Measurements from ENCODE around the gene CDIP1. TPM values are rescaled to one million over a fixed set of nuclear protein-coding genes. Genes with fewer than 3 reads are reported as not detected.

CDIP1 gene
- total and polyA plus RNA-seq, 4 donors, result 4.4 to 18.6 (median 12.0) TPM

- H3K9me3 ChIP-seq (ENCODE audit: control insufficient read depth in 4 of 4, low read length in 3 of 4), result no peaks in the 10 kb centered on the region
Measured at GRCh38 chr16:4523686-4524085, 14.9 kb downstream of the CDIP1 start.

More at GRCh38 chr16:4523686-4524085, 14.9 kb downstream of the CDIP1 start:
- Histone ChIP-seq H3K27ac (ENCODE audit: low read depth in 1 of 2, low read length in 2 of 2) (no peak overlapping the region), H3K36me3 (ENCODE audit: control insufficient read depth in 4 of 4, insufficient read depth in 3 of 4, low read depth in 1 of 4, low read length in 3 of 4) (peaks cover 0 to 3% (median 1%) of the 10 kb centered on the region in 4 donors), H3K9ac (ENCODE audit: low read depth in 1 of 2, low read length in 2 of 2) (no peak overlapping the region), H3K4me3 (ENCODE audit: low read depth in 1 of 3, low read length in 3 of 3) (no peak overlapping the region), H3K4me1 (ENCODE audit: control insufficient read depth in 4 of 4, insufficient read depth in 4 of 4, low read length in 3 of 4) (peaks cover 0 to 4% (median 0%) of the 10 kb centered on the region in 4 donors), H3K27me3 (ENCODE audit: control insufficient read depth in 4 of 4, insufficient read depth in 4 of 4, low read length in 3 of 4) (no peaks in the 10 kb centered on the region)
- WGBS, result over 99% methylated on average over 4 of the region's 4 CpGs
- DNase-seq (ENCODE audit: low spot score), result no peak
- no peak for TF ChIP-seq TAF1 (conservative IDR thresholded peaks at IDR 0.05)
- TF ChIP-seq HNF4A (conservative IDR thresholded peaks at IDR 0.05), result no peak
- TF ChIP-seq GABPA (IDR thresholded peaks at IDR 0.05 in 1 of 2, conservative IDR thresholded peaks at IDR 0.05 in 1 of 2), result no peak
- TF ChIP-seq, protein P1, sequence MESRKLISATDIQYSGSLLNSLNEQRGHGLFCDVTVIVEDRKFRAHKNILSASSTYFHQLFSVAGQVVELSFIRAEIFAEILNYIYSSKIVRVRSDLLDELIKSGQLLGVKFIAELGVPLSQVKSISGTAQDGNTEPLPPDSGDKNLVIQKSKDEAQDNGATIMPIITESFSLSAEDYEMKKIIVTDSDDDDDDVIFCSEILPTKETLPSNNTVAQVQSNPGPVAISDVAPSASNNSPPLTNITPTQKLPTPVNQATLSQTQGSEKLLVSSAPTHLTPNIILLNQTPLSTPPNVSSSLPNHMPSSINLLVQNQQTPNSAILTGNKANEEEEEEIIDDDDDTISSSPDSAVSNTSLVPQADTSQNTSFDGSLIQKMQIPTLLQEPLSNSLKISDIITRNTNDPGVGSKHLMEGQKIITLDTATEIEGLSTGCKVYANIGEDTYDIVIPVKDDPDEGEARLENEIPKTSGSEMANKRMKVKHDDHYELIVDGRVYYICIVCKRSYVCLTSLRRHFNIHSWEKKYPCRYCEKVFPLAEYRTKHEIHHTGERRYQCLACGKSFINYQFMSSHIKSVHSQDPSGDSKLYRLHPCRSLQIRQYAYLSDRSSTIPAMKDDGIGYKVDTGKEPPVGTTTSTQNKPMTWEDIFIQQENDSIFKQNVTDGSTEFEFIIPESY (IDR thresholded peaks at IDR 0.05), result no peak
- no peak for TF ChIP-seq YY1 (IDR thresholded peaks at IDR 0.05)
- no peak for TF ChIP-seq JUND (IDR thresholded peaks at IDR 0.05)
- no peak for TF ChIP-seq RXRA (IDR thresholded peaks at IDR 0.05)
- no peak for TF ChIP-seq HNF4G (IDR thresholded peaks at IDR 0.05)
- no peak for TF ChIP-seq FOXA2 (IDR thresholded peaks at IDR 0.05)
- no peak for TF ChIP-seq FOXA1 (IDR thresholded peaks at IDR 0.05)
- TF ChIP-seq, protein P2, sequence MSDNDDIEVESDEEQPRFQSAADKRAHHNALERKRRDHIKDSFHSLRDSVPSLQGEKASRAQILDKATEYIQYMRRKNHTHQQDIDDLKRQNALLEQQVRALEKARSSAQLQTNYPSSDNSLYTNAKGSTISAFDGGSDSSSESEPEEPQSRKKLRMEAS (IDR thresholded peaks at IDR 0.05), result no peak
- TF ChIP-seq, protein P3, sequence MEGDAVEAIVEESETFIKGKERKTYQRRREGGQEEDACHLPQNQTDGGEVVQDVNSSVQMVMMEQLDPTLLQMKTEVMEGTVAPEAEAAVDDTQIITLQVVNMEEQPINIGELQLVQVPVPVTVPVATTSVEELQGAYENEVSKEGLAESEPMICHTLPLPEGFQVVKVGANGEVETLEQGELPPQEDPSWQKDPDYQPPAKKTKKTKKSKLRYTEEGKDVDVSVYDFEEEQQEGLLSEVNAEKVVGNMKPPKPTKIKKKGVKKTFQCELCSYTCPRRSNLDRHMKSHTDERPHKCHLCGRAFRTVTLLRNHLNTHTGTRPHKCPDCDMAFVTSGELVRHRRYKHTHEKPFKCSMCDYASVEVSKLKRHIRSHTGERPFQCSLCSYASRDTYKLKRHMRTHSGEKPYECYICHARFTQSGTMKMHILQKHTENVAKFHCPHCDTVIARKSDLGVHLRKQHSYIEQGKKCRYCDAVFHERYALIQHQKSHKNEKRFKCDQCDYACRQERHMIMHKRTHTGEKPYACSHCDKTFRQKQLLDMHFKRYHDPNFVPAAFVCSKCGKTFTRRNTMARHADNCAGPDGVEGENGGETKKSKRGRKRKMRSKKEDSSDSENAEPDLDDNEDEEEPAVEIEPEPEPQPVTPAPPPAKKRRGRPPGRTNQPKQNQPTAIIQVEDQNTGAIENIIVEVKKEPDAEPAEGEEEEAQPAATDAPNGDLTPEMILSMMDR (IDR thresholded peaks at IDR 0.05; ENCODE audit: low read depth, low read length, missing input control), result no peak
- no peak for TF ChIP-seq EGR1 (IDR thresholded peaks at IDR 0.05; ENCODE audit: low read depth in 2 of 2)
- no peak for TF ChIP-seq SP1 (IDR thresholded peaks at IDR 0.05)
- TF ChIP-seq RAD21 (IDR thresholded peaks at IDR 0.05), result no peak
- TF ChIP-seq, protein P4, sequence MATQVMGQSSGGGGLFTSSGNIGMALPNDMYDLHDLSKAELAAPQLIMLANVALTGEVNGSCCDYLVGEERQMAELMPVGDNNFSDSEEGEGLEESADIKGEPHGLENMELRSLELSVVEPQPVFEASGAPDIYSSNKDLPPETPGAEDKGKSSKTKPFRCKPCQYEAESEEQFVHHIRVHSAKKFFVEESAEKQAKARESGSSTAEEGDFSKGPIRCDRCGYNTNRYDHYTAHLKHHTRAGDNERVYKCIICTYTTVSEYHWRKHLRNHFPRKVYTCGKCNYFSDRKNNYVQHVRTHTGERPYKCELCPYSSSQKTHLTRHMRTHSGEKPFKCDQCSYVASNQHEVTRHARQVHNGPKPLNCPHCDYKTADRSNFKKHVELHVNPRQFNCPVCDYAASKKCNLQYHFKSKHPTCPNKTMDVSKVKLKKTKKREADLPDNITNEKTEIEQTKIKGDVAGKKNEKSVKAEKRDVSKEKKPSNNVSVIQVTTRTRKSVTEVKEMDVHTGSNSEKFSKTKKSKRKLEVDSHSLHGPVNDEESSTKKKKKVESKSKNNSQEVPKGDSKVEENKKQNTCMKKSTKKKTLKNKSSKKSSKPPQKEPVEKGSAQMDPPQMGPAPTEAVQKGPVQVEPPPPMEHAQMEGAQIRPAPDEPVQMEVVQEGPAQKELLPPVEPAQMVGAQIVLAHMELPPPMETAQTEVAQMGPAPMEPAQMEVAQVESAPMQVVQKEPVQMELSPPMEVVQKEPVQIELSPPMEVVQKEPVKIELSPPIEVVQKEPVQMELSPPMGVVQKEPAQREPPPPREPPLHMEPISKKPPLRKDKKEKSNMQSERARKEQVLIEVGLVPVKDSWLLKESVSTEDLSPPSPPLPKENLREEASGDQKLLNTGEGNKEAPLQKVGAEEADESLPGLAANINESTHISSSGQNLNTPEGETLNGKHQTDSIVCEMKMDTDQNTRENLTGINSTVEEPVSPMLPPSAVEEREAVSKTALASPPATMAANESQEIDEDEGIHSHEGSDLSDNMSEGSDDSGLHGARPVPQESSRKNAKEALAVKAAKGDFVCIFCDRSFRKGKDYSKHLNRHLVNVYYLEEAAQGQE (IDR thresholded peaks at IDR 0.05), result no peak
- TF ChIP-seq, protein P5, sequence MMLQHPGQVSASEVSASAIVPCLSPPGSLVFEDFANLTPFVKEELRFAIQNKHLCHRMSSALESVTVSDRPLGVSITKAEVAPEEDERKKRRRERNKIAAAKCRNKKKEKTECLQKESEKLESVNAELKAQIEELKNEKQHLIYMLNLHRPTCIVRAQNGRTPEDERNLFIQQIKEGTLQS (IDR thresholded peaks at IDR 0.05), result no peak
- no peak for TF ChIP-seq NR2F2 (IDR thresholded peaks at IDR 0.05)
